GM21717 (cell line): ENCODE data around the gene DPYD.

Experiments used
- ATAC-seq: cut with Tn5 transposase; IDR thresholded peaks from one replicate; pipeline ENCODE4 v1.9.1; 2021; ENCODE audit warnings: mild to moderate bottlenecking, moderate library complexity; ENCODE audit not compliant: unreplicated experiment

The DPYD gene

DNA sequence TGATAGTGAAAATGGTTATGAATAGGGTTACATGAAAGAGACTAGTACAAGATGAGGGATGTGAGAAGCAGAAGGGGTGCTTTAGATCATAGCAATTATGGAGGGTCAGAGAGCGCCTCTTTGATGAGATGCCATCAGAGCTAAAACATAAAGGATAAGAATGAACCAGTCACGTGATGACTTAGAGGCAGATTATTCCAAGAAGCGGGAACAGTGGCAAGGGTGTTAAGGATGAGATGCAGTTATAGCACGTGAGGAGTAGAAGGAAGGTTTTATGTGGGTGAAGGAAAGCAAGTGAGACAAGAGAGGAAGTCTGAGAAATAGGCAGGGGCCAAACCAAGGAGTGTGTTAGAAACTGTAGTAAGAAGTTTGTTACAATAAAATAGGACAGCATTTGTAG, 360.1 kb downstream of the DPYD start:
- ATAC-seq, result no peak

DNA sequence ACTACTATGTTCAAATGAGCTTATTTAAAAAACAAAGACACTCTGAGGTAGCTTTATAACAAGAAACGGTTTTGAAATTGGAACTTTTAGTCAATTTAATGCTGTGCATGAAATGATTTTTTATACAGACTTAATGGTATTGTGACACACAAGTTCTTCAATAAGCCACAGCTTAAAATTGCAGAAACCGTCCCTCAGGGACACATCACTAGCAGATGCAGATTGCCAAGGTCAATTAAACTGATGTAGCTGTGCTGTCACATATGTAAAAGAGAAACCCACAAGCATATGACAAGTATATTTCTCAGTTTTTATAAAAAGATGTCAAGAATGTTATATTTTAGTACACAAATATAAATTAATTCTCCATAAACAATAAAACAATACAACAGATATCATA, 366.9 kb downstream of the DPYD start:
- ATAC-seq, result no peak

DNA sequence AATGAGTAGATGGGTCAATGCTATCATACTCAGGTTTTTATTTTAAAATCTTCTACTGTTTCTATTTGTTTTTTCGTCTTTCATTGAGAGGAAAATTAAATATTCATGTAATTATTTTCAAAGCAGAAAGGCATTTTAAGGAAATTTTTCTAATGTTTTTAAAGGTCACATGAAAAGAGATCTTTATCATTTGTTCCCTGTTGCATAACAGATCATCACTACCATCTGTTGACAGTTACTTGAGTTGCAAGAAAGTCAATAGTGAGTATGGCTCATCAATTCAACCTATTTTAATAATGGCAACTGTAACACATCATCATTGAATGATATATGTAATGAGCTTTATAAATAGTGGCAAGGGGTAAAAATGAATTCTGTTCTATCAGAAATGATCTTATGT, 369.7 kb downstream of the DPYD start:
- ATAC-seq, result no peak

DNA sequence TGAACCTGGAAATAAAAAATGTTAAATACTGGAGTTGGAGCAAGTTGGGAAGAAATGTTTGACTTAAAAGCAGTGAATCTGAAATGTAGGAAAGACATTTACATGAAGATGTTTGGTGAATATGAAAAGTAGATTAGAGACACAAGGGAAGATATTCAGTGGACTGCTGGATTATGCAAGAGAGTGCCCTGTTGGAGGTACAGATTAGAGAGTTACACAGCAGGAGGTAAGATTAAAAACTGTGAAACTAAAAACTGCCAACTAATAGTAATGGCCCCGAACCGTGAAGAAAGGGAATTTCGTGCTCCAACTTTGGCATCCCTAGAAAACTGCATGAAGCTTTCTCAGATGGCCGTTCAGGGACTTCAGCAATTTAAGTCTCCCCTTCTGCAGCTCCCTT, 375.4 kb downstream of the DPYD start:
- ATAC-seq, result no peak

DNA sequence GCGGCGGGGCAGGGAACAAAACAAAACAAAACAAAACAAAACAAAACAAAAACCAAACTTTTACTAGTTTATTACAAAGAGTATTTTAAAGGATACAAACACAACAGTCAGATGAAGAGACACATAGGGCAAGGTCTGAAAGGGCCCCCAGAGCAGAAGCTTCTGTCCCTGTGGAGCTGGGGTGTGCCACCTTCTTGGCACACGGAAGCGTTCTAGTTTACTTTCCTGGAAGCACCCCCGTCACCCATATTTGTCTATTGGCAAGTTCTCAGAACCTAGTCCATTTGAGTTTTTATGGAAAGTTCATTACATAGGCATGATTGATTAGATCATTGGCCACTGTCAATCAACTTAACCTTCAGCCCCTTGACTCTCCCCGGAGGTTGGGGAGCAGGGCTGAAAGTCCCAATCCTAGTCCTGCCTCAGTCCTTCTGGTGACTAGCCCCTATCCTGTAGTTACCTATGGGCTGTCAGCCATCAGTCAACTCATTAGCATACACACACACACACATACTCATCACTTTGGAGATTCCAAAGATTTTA, 380.4 kb downstream of the DPYD start:
- no peak for ATAC-seq

DNA sequence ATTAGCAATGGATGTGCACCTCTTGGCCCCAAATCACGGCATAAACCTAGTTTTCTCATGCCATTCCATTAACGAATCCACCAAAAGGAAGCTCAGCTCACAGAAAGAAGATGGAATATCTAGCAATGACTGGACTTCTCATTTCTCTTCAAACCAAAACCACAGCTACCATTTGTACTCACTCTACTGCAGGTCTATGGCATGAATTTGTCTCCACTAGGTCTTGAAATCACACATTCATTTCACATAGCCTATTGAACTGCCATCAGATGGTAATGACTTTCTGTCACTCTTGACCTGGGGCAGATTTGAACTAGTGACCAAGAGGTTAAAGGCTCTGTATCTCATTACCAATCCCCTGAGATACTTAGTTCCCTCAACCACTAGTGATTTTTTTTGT, 382.7 kb downstream of the DPYD start:
- ATAC-seq, result no peak

DNA sequence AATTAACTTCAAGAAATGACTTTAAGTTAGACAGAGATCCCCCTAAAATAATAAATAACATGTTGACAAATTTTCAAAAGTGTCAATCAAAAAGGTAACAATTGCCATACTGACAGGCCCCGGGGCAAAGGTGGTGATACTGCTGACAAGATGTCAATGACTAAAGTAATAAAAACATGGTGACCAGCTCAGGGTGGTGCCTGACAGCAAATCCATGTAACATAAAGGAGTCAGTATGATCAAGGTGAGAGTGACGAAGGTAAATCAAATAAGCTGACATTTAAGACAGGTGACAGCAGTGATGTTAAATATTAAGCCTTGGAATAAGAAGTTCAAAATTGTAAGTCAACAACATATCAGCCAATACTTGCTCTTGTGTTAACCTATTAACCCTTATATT, 387.5 kb downstream of the DPYD start:
- no peak for ATAC-seq

DNA sequence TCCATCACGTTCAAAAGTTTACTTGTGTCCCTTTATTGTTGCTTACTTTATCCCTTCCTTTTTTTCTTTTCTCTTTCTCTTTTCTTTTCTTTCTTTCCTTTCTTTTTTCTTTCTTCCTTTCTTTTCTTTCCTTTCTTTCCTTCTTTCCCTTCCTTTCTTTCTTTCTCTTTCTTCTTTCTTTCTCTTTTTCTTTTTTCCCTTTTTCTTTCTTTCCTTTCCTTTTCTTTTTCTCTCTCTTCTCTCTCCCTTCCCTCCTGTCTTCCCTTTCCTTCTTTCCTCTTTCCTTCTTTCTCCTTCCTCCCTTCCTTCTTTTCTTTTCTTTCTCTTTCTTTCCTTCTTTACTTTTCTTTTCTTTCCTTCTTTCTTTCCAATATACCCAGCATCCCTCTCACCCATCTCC, 391.2 kb downstream of the DPYD start:
- ATAC-seq, result no peak

DNA sequence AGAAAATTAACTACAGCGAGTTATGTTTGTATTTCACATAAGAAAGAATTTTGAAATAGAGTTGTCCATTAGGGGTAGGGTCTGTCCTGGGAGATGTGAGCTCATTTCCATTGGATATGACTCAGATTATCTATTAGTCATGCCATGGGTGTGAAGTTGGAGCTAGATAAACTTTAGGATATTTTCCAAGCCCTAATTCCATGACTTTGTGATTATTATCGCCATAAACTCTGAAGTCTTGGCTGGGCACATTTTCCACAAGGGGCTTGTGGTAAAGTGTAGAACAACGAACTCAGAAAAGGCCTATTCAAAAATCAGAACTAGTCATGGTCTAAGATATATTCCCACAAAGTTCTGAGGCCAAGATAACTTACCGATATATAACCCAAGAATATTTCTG, 396.6 kb downstream of the DPYD start:
- no peak for ATAC-seq

DNA sequence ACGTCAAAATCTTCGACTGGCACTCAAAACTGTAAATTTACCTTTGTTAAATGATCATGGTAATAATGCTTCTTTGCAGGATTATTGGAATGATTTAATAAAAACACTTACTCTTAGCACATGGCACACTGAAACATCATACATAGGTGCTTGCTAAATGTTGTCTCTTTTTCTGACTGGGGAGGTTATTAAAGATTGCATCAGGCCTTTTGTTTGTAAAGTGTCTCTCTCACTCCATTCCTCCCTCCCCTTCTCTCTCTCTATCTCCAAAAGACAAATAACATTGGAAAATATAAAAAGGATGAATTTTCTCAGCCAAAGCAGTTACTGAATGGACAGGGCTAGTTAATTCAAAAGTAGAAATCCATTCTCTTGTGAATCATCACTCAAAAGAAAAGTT, 404.2 kb downstream of the DPYD start:
- no peak for ATAC-seq

DNA sequence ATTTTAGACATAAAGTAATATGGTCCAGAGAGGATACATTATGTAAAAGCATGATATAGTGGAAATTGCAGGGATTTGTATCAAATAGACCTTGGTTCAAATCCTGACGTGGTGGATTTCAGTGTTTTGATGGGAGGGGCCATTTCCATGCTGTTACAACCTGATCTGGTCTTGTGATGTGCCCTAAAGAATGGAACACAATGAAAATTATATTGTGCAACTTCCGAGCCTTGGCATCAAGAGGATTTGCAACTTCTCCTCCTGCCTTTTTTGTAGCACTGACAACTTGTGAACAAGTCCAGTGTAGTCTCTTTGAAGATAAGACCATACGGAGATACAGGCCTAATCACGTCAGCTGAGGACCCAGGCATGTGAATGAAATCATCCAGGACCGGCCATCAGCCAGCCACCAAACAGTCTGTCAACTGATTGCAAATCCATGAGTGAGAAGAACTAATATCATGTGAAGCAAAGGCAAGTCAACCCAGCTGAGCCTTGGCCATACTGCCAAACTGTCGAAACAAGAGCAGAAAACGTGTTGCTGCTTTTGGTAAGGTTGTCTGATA, 412.1 kb downstream of the DPYD start:
- ATAC-seq, result no peak

DNA sequence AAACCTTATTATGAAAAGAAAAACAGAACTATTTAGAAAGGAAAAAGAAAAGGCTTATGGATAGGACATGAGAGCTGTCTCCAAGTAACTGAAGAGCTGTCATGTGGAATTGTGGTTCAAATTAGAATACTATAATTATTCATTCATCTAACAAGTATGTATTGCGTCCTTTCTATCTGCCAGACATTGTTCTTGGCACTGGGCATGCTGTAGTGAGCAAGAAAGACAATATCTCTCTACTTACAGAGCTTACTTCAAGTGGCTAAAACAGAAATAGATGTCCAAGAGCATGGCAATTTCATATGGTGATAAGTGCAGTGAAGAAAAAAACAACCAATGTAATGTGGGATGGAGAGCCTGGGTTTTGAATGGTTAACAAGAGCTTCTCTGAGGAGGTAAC, 413.0 kb downstream of the DPYD start:
- no peak for ATAC-seq

DNA sequence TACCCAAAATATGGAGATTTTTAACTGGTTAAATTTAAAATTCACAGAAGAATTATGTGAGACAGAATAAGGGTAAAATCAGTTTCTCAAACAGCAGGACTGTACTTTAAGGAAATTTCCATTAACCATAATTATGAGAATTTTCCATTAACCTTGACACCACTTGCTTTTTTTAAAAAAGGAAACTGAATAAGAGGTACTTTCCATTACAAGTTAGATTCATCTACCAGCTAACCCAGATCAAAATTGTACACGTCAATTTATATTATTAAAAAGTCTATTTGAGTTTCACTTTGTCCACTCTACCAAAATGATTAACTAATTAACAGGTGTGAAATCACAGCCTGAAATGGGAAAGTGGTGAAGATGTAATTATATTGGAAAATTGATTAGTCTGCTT, 414.5 kb downstream of the DPYD start:
- ATAC-seq, result no peak

DNA sequence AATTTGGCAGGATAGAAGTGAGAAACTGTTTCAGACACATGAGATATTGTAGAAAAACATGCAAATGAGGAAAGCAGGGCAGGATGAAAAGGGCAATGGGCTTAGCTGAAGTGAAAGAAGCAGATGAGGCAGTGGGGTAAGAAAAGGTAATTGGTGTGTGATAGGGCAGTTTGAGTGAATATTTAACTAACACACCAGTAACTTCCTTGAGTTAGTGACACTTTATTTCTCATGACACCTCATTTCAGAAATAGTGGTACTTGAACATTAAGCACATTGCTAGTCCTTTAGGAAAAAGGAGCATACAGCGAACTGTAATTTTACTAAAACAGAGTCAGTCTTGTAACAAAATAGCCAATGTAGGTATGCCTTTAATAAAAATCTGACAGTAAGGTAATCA, 415.0 kb downstream of the DPYD start:
- ATAC-seq, result peak; percentile 76

DNA sequence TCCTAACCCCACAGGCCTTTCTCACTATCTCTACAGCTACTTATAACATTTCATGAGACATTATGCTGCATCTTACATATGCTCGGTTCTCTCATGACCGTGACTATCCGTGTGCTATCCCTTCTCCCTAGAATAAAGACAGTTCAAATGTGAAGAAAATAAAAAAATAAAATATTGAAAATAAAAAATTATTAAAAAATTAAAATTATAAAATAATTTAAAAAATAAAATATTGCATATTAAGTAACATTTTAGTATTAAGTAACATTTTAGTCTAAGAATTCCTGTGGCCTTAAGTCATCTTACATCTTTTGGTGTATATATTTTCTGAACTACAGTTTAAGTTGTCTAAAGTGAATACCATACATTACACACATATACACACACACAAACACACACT, 415.5 kb downstream of the DPYD start:
- no peak for ATAC-seq

DNA sequence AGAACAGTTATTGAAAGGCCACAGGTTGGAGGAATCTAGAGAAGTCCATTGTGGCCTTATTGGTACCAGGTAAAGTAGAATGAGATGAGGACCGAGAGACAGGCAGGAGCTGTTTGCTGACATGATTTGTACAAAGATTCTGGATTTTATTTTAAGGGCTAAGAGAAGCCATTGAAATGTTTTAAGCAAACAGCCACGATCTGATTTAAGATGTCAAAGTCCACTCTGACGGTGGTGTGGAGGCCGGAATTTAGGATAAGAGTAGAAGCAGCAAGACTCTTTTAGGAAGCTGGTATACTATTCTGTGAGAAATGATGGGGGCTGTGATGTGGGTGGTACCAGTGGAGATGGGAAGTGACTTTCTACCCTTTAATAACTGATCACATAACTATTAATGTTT, 418.5 kb downstream of the DPYD start:
- no peak for ATAC-seq

DNA sequence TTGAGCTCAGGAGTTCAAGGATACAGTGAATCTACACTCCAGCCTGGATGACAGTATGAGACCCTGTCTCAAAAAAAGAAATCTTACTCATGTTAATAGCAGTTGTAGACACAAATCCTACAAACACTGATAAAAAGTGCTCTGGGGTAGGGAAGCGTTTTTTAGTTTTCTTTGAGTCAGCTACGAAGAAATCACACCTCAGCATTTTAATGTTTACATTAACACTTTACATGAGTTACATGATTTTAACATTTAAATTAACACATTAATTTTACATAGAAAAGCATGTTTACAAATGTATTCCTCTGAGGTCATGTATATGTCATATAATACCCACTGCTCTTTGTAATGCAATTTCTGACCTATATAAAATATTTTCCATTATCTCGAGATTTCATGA, 419.2 kb downstream of the DPYD start:
- no peak for ATAC-seq

DNA sequence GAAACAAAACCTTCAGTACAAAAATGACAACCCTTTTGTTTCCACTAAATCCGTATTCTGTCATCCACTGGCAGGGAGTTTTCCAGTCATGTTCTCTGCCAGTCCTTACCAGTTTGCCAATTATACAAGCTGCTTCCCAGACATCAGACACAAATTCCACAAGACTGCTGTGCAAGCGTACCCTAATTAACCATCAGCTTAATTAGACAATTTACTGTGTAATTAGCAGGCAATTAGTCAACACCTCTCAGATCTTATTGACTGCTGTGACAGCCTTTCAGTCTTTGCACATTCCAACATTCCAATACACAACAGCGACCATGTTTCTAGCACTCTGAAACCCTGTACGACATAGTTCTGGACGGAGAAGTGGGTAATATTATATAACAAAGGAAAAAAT, 420.1 kb downstream of the DPYD start:
- ATAC-seq, result no peak

DNA sequence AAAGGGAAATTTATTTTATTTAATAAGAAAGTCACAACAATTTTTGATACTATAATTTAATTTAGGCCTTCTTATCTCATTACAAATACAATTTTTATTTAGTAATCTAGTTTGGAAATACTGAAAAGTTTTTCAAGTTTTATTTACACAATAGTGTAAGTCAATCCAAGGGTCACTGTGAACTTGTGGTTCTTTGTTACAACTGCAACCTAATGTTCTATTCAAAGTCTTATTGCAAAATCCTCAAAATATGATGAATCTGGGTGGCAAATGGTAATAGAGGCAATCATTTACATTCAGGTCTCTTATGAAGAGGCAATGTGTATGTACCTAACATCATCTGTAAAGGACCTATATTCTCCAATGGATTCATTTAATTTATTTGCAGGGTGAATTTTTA, 421.2 kb downstream of the DPYD start:
- no peak for ATAC-seq

DNA sequence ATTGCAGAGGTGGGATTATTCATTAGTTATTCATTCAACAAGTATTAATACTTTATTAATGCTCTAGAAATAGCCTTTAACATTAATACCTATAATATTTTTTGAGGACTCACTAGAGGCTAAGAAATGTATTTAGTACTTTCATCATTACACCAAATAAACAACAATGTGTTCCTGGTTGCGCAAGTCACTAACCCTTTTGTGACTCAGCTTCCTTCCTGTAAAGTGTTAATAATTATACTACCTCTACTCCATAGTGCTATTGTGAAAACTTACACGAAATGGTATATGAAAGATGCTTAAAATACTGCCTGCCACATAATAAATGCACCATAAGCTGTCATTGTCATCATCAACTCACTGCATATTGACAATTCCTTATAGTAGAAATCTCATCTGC, 431.0 kb downstream of the DPYD start:
- ATAC-seq, result no peak

DNA sequence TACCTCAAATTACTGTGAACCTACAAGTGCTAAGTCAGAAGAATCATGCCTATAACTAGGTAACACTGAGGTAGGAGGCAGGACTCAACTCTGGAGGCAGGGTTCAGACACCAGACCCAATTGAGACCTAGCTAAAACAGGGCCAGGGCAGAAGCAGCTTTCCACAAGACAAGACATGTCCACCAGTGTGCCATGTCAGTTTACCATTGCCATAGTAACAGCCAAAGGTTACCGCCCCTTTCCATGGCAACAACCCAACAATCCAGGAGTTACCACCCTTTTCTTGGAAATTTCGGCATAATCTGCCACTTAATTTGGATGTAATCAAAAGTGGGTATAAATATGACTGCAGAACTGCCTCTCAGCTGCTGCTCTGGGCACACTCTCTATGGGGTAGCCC, 432.3 kb downstream of the DPYD start:
- no peak for ATAC-seq

DNA sequence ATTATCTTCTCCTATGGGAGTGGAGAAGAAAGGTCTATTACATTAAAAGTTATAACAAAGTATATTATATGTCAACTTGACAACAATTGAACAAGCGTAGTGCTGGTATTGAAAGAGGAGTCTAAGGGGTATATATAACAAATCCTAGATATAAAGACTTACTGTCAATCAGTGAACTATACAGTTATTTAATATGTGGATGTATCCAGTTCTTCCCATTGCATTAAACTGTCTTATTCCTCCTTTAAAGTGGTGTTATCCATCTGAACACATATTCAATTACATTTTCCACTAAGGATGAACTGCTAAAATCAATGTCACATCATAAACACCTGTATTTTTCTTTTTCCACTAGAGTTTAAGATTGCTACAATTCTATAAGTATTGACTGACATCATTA, 438.8 kb downstream of the DPYD start:
- ATAC-seq, result no peak

DNA sequence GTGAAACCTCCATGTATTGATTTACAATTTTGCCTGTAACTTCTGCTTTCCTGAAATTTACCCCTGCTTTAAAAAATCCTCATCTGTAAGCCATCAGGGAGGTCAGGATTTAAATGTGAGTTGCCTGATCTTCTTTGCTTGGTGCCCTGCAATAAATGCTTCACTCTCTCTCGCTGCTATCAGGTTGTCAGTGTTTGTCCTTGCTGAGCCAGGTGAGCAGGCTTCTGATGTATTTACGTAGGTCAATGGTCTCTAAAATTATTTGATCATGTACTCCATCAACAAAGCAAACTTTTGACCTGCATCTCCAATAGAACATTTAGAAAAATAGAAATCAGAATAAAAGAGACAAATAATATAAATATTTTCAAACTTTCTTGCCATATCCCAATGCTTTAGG, 453.4 kb downstream of the DPYD start:
- ATAC-seq, result no peak

DNA sequence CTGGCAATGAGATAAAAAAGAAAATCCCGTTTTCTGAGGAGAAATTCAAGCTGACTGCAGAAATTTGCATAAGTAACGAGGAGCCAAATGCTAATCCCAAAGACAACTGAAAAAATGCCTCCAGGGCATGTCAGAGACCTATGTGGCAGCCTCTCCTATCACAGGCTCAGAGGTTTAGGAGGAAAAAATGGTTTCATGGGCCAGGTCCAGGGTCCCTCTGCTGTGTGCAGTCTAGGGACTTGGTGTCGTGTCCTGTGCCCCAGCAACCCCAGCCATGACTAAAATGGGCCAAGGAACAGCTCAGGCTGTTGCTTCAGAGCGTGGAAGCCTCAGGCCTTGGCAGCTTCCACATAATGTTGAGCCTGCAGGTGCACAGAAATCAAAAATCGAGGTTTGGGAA, 456.5 kb downstream of the DPYD start:
- no peak for ATAC-seq
